ENCODE results near the gene IPPK. TPM values are rescaled to one million over a fixed set of nuclear protein-coding genes. Genes with fewer than 3 reads are reported as not detected.
"Not testable (repeated sequence)": the region's sequence is repeated elsewhere in the genome, so short reads cannot be mapped to it uniquely, and the experiment has no call there.

The IPPK gene
- total RNA-seq, 1 donor from 2014 or later = 10.0 TPM

GRCh38 chr9:92598382-92598781 lies 71.5 kb downstream of the IPPK start:
- no peak overlapping the region for H3K27ac Mint-ChIP-seq
- H3K4me1 Mint-ChIP-seq = peaks cover 38% of the 10 kb centered on the region
- peaks cover 3% of the 10 kb centered on the region for H3K36me3 Mint-ChIP-seq
- H3K27me3 Mint-ChIP-seq (ENCODE audit: low read depth) = no peaks in the 10 kb centered on the region
- no peak overlapping the region for H3K4me3 Mint-ChIP-seq
- H3K9me3 Mint-ChIP-seq = peaks cover 3% of the 10 kb centered on the region
- no peak for DNase-seq (ENCODE audit: low spot score in 2 of 2, unreplicated experiment in 2 of 2)
- TF ChIP-seq, protein P1, sequence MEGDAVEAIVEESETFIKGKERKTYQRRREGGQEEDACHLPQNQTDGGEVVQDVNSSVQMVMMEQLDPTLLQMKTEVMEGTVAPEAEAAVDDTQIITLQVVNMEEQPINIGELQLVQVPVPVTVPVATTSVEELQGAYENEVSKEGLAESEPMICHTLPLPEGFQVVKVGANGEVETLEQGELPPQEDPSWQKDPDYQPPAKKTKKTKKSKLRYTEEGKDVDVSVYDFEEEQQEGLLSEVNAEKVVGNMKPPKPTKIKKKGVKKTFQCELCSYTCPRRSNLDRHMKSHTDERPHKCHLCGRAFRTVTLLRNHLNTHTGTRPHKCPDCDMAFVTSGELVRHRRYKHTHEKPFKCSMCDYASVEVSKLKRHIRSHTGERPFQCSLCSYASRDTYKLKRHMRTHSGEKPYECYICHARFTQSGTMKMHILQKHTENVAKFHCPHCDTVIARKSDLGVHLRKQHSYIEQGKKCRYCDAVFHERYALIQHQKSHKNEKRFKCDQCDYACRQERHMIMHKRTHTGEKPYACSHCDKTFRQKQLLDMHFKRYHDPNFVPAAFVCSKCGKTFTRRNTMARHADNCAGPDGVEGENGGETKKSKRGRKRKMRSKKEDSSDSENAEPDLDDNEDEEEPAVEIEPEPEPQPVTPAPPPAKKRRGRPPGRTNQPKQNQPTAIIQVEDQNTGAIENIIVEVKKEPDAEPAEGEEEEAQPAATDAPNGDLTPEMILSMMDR (IDR thresholded peaks at IDR 0.05; ENCODE audit: unreplicated experiment) = no peak

DNA sequence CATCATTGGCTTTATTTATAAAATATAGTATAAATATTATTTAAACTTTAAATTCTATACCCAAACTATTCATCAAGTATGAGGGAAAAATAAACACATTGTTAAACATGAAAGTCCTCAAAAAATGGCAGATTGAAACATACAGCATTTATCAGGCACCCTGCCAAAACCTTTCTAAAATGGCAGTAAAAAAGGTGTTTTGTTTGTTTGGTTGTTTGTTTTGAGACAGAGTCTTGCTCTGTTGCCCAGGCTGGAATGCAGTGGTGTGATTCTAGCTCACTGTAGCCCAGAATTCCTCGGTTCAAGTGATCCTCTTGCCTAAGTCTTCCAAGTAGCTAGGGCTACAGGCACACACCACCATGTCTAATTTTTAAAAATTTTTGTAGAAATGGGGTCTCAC lies 74.0 kb downstream of the IPPK start:
- H3K27me3 Mint-ChIP-seq (ENCODE audit: low read depth) = no peaks in the 10 kb centered on the region
- H3K36me3 Mint-ChIP-seq = no peaks in the 10 kb centered on the region
- H3K27ac Mint-ChIP-seq = no peak overlapping the region
- peaks cover 35% of the 10 kb centered on the region for H3K4me1 Mint-ChIP-seq
- no peak overlapping the region for H3K4me3 Mint-ChIP-seq
- DNase-seq (ENCODE audit: low spot score in 2 of 2, unreplicated experiment in 2 of 2) = no peak
- TF ChIP-seq, protein P1 (IDR thresholded peaks at IDR 0.05; ENCODE audit: unreplicated experiment) = no peak
- H3K9me3 Mint-ChIP-seq = peaks cover 4% of the 10 kb centered on the region

DNA sequence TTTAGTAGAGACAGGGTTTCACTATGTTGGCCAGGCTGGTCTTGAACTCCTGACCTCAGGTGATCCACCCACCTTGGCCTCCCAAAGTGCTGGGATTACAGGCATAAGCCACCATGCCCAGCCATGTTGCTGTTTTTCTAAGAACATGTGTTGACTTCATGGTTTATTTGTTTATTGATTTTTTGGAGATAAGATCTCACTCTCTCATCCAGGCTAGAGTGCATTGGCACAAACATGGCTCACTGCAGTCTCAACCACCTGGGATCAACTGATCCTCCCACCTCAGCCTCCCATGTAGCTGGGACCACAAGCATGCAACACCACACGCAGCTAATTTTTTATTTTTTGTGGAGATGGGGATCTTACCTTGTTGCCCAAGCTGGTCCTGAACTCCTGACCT lies 74.9 kb downstream of the IPPK start:
- H3K27me3 Mint-ChIP-seq (ENCODE audit: low read depth); H3K36me3 Mint-ChIP-seq; DNase-seq (ENCODE audit: low spot score in 2 of 2, unreplicated experiment in 2 of 2); H3K9me3 Mint-ChIP-seq; H3K27ac Mint-ChIP-seq; H3K4me3 Mint-ChIP-seq: not testable (repeated sequence)
- H3K4me1 Mint-ChIP-seq = peaks cover 37% of the 10 kb centered on the region

GRCh38 chr9:92592946-92593861 lies 76.7 kb downstream of the IPPK start:
- Mint-ChIP-seq H3K27ac (no peak overlapping the region), H3K4me1 (peaks cover 32% of the 10 kb centered on the region), H3K9me3 (peaks cover 4% of the 10 kb centered on the region), H3K36me3 (no peaks in the 10 kb centered on the region), H3K27me3 (ENCODE audit: low read depth) (no peaks in the 10 kb centered on the region), H3K4me3 (no peak overlapping the region)
- no peak for DNase-seq (ENCODE audit: low spot score in 2 of 2, unreplicated experiment in 2 of 2)
- TF ChIP-seq, protein P1 (IDR thresholded peaks at IDR 0.05; ENCODE audit: unreplicated experiment) = no peak

DNA sequence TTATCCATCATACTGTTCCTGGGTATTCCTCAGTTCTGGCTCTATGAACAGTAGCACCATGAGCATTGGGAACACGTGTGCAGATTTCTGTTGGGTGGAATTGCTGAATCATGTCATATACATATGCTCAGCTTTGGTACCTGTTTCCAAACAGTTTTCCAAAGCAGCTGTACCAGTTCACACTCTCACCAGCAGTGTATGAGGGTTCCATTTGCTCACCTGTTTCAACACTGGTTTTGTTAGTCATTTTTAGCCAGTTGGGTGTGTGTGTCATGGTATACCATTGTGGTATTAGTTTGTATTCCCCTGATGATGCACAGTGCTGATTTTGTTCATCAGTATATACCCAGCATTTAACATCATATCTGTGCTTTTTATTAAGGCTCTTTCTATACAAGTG lies 77.4 kb downstream of the IPPK start:
- H3K4me3 Mint-ChIP-seq = no peak overlapping the region
- peaks cover 4% of the 10 kb centered on the region for H3K9me3 Mint-ChIP-seq
- H3K4me1 Mint-ChIP-seq = peaks cover 25% of the 10 kb centered on the region
- no peak for DNase-seq (ENCODE audit: low spot score in 2 of 2, unreplicated experiment in 2 of 2)
- H3K27ac Mint-ChIP-seq = no peak overlapping the region
- no peaks in the 10 kb centered on the region for H3K36me3 Mint-ChIP-seq
- no peaks in the 10 kb centered on the region for H3K27me3 Mint-ChIP-seq (ENCODE audit: low read depth)
- TF ChIP-seq, protein P1 (IDR thresholded peaks at IDR 0.05; ENCODE audit: unreplicated experiment) = no peak

- Mint-ChIP-seq H3K4me3 (no peak overlapping the region), H3K9me3 (peaks cover 15% of the 10 kb centered on the region), H3K4me1 (peaks cover 17% of the 10 kb centered on the region), H3K36me3 (peaks cover 7% of the 10 kb centered on the region), H3K27me3 (ENCODE audit: low read depth) (no peaks in the 10 kb centered on the region), H3K27ac (peak overlapping the region; percentile 54)
- TF ChIP-seq, protein P1 (IDR thresholded peaks at IDR 0.05; ENCODE audit: unreplicated experiment) = no peak
- no peak for DNase-seq (ENCODE audit: low spot score in 2 of 2, unreplicated experiment in 2 of 2)
Measured at GRCh38 chr9:92590377-92590776, 79.6 kb downstream of the IPPK start.
